ENCODE data around the gene FGFRL1. TPM values are rescaled to one million over a fixed set of nuclear protein-coding genes. Genes with fewer than 3 reads are reported as not detected.

The FGFRL1 gene
- total RNA-seq, 4 donors from 2014 or later: 59.0 to 93.9 (median 77.2) TPM

- WGBS, 2 donors: 94 to 96% methylated on average over 18 to 31 of the region's 69 CpGs
- Histone ChIP-seq H3K4me3 (replicated peaks in 1 of 3) (no peak overlapping the region), H3K27me3 (no peaks in the 10 kb centered on the region), H3K4me1 (peaks cover 11 to 23% of the 10 kb centered on the region in 2 donors), H3K36me3 (no peaks in the 10 kb centered on the region), H3K9me3 (no peaks in the 10 kb centered on the region), H3K27ac (no peak overlapping the region)
- intact Hi-C loops (cut with DNase I): no loop called here
- no peak for DNase-seq
- TF ChIP-seq POLR2A (IDR thresholded peaks at IDR 0.05) (no peak), CTCF (IDR thresholded peaks at IDR 0.05) (no peak)
Measured at GRCh38 chr4:988726-989721, 22.4 kb upstream of the FGFRL1 start.

- no peak for TF ChIP-seq POLR2A (IDR thresholded peaks at IDR 0.05)
- Histone ChIP-seq H3K27me3 (no peaks in the 10 kb centered on the region), H3K36me3 (no peaks in the 10 kb centered on the region), H3K4me3 (replicated peaks in 1 of 3) (no peak overlapping the region), H3K4me1 (peaks cover 11 to 23% of the 10 kb centered on the region in 2 donors), H3K9me3 (no peaks in the 10 kb centered on the region), H3K27ac (no peak overlapping the region)
- intact Hi-C loops (cut with DNase I): no loop called here
- DNase-seq: no peak
- WGBS, 2 donors: 95 to 97% methylated on average over 29 to 37 of the region's 58 CpGs
Measured at GRCh38 chr4:989722-990471, 21.5 kb upstream of the FGFRL1 start.

DNA sequence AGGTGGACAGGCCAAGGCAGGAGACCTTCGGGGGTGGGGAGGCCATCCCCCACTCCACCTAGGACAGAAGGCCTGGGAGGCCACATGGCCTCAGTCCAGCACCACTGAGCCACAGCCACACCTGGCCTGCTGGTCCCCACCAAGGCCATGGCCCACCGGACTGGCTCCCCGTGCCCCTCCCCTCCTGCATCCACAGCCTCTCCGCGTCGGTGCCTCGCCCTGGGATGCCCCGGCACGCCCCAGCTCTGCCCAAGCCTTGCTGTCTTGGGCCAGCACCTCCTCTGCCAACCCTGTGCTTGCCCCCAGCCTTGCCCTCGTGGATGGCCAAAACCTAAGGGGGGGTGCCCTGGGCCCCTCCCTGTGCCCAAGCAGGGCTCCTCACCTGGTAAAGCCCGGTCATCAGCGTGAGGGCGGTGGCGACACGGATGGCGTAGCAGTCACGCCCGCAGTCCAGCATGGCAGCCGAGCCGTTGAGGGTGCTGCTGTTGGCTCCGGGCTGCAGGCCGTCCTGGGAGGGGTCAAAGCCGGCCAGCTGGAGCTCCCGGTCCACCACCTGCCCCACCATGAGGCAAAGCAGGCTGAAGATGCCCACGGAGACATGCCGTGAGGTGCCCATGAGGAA lies 20.6 kb upstream of the FGFRL1 start:
- H3K4me1 ChIP-seq: peaks cover 10 to 15% of the 10 kb centered on the region in 2 donors
- no peak overlapping the region for H3K27ac ChIP-seq
- no peaks in the 10 kb centered on the region for H3K27me3 ChIP-seq
- 88 to 93% methylated on average over 5 to 23 of the region's 26 CpGs for WGBS, 2 donors
- no peak for TF ChIP-seq CTCF (IDR thresholded peaks at IDR 0.05)
- no peak for TF ChIP-seq POLR2A (IDR thresholded peaks at IDR 0.05)
- H3K36me3 ChIP-seq: no peaks in the 10 kb centered on the region
- no peak for DNase-seq
- intact Hi-C loops (cut with DNase I): no loop called here
- H3K4me3 ChIP-seq (replicated peaks in 1 of 3): no peak overlapping the region
- no peaks in the 10 kb centered on the region for H3K9me3 ChIP-seq

DNA sequence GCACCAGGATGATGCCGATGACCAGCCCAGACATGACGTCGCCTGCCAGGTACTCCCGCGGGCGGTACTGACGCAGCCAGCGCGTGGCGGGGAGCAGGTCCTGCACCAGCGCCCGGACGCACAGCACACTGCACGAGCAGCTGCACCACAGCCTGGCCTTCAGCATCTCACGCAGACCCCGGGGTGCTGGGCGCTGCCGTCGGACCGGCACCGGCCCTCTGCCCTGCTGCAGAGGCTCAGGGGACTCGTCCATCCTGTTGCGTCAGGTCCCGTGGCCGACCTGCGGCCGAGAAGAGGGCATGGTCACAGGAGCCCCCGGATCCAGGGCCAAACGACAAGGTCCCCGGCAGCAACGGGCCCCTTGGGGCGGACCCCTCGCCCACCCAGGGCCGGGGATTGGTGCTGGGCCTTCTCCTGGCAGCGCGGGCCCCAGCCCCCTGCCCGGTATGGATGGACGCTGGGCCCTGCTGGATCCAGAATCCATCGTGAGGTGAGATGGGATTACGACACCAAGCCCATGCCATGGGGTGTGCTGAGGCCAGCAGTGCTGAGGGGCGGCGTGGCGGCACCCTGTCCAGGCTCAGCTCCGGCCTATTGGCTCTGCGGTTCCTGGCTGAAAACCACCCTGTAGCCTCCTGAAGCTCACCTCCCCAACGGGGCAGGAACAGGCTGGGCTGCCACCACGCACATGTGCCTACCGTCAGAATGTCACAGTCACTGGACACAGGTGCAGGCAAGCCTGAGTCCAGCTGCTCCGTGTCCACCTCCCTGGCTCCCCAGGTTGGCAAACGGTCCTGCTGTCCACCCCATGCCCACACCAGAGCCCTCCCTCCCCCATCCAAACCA lies 19.8 kb upstream of the FGFRL1 start:
- WGBS, 2 donors: 88 to 100% methylated on average over 9 to 11 of the region's 50 CpGs
- DNase-seq: no peak
- Histone ChIP-seq H3K27me3 (no peaks in the 10 kb centered on the region), H3K4me1 (peaks cover 4 to 10% of the 10 kb centered on the region in 2 donors), H3K9me3 (no peaks in the 10 kb centered on the region), H3K4me3 (replicated peaks in 1 of 3) (no peak overlapping the region), H3K36me3 (no peaks in the 10 kb centered on the region), H3K27ac (no peak overlapping the region)
- intact Hi-C loops (cut with DNase I): no loop called here
- TF ChIP-seq POLR2A (IDR thresholded peaks at IDR 0.05) (no peak), CTCF (IDR thresholded peaks at IDR 0.05) (no peak)
